GM18517 (cell line): ENCODE measurements around the gene DDOST.

ENCODE experiments used
- ATAC-seq: cut with Tn5 transposase; IDR thresholded peaks from one replicate; pipeline ENCODE4 v1.9.1; 2021; ENCODE audit warnings: mild to moderate bottlenecking, moderate library complexity; ENCODE audit not compliant: unreplicated experiment

The DDOST gene

DNA sequence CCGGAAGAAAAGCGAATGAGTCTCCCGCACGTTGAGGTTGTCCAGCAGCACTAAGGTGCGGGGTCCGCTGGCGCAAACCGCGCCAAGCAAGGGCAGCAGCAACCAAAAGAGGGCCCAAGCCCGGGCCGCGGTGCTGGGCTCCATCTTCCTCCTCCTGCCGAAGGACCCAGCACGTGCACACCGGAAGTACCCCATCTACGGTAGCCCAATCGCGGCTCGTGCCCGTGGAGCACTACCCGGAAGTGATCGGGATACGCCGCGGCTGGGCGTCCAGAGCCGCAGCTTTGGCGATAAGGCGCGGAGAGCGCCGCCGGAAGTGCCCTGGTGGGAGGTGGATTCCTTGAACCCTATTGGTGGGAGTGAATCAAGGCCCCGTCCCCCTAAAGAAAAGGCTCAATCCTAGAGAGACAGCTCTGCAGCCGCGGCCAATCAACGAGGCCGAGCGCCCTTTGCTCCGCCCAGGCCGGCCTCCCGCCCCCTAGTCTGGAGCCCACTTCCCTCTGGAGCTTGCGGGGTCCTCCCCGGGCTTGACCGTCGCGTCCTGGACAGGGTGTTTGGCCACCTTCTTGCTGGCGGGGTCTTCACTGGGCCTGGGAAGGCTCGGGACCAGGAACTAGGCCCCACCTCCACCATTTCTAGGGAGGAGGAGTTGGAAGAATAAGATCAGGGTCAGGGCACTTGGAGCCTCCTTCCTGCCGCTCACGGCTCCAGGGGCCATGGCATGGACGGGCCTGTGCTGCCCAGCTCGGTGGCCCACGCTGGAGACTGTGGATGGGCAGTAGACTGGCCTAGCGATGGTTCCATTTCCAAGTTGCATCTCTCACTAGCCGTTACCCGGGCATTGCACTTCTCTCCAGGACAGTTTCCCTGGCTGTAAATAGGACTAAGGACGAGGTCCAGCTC is at the start of gene DDOST:
TSS of gene DDOST (minus strand) at position 163 of the 903 bp plus-strand sequence. CDS start at position 144, 19 bp downstream.
- ATAC-seq, result peak; percentile 96

DNA sequence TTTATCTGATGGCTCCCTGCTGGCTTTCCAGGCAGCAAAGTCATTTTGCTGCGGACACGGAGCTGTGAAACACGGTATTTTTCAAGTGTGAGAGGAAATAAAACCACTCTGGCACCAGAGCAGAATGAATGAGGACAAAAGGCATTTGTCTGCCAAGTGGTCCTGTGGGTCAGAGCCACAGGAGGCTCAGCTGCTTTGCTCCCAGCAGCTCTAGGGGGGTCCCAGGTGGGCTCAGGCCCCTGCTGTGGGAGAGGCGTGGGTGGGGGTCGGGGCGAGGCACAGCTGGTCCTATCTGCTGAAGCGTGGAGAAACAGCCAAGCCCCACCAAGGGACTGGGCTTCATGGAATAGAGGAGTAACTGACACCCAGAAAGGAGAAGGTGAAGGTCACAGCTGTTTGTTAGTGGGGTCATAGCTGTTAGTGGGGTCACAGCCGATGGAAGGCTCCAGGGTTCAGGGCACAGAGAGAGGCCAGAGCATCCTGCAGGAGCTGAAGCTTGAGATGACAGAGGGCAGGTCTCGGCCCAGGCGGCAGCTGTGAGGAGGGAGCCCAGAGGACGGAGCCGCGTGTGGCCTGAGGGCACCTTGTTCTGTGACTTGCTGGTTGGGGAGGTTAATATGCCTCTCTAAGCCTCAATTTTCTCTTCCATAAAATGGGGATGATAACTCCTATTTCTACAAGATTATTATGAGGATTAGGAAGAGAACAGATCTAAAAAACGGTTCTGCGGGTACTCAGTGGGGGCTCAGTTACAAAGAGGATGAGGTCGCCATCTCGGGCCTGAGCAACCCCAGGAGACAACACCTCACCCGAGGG is 49.5 kb upstream of the DDOST start:
- no peak for ATAC-seq

DNA sequence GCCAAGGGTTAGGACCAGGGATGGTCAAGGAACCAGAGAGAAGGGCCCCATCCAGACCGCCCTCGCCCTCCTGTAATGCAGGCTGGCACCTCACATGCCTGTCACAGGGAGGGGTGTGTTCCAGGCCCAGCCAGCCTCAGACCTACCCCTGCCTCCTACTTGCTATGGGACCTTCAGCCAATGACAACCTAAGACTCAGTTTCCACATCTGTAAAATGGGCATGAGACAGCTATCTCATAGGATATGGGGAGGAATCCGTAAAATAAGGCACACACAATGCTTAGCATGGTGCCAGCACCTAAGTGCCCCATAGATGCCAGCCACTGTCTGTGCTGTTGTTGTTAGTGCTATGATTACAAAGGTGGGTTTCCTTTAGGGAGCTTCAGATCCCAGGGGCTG is 48.7 kb upstream of the DDOST start:
- no peak for ATAC-seq

DNA sequence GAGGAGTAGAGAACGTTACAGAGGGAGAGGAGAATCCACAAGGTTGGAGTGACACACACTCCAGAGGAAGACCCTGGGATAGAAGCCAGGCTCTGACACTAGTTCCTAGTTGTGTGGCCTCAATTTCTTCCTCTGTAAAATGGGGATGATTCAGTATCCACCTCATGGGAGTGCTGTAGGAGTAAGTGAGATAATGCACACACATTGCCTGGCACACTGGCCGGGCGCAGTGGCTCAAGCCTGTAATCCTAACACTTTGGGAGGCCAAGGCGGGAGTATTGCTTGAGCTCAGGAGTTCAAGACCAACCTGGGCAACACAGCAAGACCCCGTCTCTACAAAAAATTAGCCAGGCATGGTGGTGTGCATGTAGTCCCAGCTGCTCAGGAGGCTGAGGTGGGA is 47.7 kb upstream of the DDOST start:
- ATAC-seq, result no peak

DNA sequence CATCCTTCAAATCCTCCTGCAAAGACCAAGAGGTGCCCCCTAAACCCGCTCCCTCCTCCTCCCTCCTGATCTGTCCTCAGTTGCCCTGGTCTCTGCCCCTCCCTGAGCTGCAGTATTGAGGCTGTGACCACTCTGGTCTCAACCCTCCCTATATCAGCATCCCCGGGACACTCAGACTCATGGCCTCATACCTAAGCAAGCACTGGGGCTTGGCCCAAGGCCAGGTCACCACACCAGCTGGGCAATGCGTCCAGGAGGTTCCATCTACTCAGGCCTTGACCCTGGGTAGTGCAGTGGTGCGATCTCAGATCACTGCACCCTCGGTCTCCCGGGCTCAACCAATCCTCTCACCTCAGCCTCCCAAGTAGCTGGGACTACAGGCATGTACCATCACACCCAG is 46.9 kb upstream of the DDOST start:
- ATAC-seq, result no peak

DNA sequence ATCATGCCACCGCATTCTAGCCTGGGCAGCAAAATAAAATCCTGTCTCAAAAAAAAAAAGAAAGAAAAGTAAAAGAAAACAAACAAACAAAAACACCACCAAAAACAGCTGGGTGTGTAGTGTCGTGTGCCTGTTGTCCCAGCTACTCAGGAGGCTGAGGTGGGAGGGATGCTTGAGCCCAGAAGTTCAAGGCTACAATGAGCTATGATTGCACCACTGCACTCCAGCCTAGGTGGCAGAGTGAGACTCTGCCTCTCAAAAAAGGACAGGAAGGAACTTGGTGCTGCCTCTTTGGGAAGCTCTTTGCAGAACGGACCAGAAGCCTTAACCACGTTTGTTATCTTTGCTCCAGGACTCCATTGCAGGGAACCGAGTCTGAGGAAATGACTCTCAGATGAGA is 45.7 kb upstream of the DDOST start:
- no peak for ATAC-seq

DNA sequence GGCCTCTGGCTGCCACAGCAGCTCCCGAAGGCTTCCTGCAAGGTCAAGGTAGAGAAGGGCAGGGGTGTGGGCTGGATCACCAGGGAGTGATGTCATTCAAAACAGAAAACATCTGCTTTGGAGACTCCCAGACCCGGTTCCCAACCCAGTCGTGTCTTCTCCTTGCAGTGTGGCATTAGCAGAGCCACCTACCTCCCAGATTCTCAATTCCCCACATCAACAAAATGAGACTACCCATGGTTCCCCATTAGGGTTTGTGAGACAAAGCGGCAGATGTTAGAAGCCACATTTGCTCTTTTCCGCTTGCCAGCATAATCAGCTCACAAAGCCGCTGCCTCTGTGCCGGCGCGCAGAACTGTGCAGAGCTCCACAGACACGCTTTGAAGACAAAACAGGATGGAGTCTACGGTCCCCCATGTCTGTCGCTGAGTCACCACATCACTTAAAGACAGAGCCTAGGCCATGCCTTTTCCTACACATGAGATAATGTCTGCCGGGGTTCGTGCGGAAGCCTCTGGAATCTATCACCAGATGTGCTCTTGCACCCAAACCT is 44.1 kb upstream of the DDOST start:
- no peak for ATAC-seq

DNA sequence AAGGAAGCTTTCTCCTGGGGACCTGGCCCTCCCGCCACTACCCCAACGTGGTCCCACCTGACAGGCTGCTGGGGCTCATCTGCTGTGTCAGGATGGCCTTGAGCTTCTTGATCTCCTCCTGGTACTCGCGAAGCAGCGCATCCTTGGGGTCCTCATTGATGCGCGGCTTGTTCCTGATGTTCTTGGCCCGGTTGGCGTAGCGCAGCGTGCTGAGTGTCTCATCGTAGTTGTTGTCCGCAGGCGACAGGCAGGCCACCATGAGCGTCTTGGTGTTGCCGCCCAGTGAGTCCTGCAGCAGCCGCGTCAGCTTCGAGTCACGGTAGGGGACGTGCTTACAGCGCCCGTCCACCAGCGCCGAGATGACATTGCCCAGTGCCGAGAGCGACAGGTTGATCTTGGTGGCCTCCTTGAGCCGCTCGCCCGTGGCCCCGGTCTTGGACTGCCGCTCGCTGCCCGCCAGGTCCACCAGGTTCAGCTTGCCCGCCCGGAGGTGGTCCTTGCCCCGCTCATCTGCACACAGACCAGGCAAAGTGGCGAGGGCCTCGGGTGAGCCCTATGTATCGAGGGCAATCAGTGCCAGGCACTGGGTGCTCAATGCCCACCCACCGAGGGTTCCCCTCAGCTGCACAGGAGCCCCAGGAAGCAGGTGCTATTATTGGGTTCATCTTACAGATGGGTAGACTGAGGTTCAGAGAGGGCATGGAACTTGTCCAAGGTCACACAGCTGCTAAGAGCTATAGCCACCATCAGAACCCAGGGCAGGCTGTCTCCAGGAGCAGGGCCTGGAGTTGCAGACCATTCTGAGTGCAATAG is 43.4 kb upstream of the DDOST start:
- no peak for ATAC-seq

DNA sequence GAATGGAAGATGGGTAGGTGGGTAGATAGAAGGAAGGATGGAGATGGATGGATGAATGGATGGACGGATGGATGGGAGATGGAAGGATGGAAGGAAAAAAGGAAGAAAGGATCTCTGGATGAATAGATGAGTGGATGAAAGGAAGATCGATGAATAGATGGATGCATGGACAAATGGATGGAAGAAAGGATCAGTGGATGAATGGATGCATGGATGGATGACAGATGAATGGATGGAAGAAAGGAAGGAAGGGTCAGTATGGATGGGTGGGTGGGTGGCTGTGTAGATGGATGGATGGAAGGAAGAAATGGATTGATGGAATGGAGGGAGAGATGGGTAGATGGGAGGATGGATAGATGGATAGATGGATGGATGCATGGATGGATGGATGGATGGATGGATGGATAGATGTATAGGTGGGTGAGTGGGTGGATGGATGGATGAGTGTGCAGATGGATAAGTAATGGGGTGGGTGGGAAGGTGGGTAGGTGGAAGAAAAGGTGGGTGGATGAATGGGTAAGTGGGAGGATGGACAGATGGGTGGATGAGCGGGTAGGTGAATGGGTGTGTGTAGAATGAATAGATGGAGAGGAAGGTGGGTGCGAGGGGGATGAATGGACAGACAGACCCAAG is 42.1 kb upstream of the DDOST start:
- no peak for ATAC-seq

DNA sequence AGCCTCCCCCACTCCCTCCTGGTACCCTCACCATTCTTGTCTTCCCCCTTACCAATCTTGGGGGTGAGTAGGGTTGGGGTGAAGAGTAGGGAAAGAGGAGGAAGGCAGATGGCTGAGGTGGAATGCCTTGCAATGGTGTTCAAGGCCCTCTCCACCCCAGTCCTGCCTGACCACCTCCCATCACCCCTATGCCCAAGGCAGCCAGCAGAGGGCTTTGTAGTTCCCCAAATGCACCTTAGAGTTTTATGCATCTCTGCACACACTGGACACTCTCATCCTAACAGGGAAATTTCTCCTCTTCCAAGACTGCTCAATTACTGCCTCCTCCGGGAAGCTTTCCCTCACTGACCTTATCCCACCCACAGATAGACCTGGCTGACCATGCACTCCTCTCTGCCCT is 41.2 kb upstream of the DDOST start:
- no peak for ATAC-seq

DNA sequence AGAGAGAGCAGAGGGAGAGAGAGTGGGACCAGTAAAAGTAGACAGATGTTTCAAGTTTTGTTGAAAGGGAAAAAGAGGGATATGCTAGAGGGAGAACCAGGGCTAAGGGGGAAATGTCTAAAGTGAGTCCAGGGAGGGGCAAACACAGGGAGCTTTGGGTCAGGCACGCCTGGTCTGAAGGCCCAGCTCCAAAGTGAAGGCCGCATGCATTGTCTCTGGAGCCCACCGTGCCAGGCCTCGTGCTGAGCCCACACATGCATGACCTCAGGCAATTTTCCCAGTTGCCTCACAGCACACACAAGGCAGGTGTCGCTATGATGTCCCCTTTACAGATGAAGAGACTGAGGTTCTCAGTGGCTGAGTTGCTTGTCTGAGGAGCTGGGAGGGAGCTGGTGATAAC is 40.7 kb upstream of the DDOST start:
- no peak for ATAC-seq

DNA sequence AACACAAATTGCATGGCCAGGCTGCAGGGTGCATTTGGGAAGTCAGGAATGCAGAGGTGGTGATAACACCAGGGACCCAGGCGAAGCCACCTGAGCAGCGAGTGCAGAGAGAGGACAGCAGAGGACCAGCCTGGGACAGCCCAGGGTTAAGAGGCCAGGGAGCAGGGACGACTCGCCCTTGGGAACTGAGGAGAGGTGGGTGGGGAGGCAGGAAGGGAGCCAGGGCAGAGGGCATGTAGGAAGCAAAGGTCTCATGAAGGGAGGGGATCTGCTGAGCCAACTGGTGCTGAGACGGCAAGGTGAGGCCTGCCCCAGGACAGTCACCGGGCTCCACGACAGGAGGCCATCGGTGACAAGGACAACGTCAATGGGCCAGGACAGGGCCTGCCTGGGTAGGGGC is 40.3 kb upstream of the DDOST start:
- ATAC-seq, result no peak

DNA sequence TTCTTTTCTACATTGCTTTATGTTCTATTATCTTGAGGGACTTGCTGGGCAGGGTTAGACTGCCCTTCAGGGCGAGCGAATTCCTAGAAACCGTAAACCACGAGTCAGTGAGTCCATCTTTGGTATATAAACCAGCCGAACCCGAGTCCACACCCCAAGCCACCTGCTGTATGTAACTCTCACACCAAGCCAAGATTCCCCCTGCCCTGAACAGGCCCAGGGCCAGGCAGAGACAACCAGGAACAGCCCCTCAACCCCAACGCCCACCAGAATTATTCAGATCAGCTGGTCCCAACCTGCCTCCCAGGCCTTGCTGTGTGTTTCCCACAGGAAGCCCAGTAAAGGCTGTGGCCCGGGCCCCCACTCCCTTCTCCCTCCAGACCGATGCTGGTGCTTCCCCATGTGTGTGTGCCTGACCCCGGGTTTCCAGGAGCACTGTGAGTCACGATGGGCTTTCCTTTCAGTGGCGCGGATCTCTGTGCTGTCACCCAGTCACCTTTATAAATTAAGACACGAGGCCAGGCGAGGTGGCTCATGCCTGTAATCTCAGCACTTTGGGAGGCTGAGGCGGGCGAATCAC is 39.6 kb upstream of the DDOST start:
- no peak for ATAC-seq

DNA sequence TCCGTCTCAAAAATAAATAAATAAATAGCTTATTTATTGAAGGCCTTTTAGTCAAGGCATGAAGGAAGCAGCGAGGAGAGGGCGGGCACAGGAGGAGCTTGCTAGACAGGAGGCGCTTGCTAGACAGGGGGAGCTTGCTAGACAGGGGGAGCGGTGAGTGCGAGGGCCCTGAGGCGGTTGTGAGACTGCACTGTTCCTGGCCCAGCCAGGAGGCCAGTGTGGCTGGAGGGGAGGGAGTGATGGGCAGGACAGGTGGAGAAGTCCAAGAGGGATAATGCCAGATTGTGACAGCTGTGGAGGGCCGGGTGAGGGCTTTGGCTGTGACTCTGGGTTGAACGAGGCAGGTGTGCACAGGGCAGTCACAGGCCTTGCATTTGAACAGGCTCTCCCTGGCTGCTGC is 38.4 kb upstream of the DDOST start:
- ATAC-seq, result no peak

DNA sequence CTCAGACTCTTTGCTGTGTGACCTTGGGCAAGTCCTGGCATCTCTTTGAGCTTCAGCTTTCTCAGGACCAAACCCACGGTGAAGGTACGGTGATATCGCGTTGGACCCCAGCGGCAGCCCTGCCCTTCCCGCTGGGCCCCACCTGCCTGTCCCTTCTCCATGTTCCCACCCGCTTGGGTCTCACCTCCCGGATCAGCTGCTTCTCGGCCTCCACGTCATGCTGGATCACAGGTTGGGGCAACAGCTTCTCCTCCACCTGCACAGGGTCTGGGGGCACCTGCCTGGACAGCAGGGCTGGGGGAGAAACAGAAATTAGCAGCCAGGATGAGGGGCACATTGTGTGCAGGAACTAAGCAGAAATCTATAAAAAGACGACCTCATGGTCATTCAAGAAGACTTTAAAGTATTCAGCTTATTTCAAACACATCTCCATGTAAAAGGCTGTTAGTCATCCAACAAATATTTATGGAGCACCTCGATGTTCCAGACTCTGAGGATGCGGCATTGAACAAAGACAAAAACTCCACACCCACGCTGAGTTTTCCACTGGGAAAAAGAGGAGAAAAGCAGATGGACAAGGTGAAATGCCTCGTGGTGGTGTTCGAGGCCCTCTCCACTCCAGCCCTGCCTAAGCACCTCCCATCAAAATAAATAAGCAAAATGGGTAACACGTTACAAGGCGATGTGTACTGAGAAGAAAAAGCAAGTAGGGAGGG is 37.2 kb upstream of the DDOST start:
- no peak for ATAC-seq

DNA sequence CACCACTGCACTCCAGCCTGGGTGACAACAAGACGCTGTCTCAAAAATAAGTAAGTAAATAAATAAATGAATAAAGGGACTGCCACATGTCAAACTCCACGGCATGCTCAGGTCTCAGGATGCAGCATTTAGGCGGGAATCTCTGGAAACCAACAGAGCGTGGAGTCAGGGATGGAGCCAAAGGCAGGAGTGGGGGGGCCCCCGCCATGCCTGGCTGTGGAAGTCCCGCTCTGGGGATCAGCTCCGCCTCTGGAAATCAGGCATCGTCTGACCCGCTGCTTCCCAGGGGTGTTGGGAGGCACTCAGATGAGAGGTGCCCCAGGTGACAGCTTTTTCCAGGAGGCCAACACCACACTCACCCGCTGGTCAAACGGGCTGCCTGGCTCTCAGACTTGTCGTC is 36.4 kb upstream of the DDOST start:
- no peak for ATAC-seq

DNA sequence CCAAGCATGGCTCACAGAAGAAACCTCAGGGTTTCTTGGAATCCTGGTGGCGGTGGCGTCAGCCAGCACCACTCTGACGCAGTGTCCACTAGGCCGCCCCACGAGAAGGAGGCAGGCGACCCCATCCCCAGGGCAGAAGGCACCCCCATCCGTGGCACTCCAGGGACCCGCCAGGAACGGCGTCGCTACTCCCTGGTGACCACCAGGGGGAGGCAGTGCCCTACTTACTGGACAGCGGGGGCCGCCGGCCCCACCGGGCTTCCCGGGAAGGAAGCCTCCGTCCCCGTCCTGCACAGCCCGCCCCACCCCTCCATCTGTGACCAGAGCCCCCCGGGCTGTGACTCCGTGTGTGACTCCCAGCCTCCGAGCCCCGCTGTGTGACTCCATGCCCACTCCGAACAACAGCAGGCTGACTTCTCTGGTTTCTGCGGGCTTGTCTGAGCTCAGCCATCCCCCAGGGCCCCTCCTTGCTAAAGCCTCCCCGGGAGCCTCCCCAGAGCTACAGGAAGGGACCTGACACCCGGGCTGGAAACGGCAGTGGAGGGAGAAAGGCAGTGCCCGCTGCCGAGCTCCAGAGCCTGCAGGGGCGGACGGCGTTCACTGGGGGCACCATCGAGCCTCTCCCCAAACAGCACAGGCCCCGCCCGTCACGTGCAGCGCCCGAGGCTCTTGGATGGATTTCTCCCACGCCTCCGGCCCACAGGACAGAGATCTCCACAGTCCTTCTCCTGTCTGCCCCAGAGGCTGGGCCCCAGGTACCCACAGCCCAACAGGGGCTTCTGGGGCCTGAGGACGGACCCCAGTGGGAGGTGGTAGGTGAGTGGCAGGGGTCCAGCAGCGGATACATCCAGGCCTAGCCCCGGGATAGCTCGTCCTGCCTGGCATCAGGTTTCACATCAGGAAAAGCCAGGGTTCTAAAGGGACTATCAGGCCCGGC is 35.5 kb upstream of the DDOST start:
- no peak for ATAC-seq

DNA sequence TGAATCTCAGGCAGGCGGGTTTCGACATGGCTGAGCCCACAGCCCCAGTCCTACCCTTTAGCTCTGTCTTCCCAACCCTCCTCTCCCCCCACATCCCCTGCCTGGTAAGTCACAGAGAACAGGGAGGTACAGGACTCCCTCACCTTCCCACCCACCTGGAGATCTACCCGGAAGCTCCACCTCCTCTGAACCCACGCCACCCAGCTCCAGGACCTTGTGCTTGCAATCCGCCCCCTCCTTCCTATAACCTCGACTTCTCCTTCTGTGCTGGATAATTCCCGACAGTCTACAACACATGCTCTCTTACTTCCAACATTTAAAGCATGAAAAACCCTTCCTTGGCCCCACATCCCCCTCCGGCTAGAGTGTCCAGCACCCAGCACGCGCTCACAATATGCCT is 34.3 kb upstream of the DDOST start:
- no peak for ATAC-seq
